Heart left ventricle (tissue), 16 donors: ENCODE measurements around the gene CD2BP2. TPM values are rescaled to one million over a fixed set of nuclear protein-coding genes. Genes with fewer than 3 reads are reported as not detected.

Source experiments
- ATAC-seq, 4 donors: fragments of 200-7000 bp; cut with Tn5 transposase; one replicate each; pipeline ENCODE4 v1.9.1; 2020 to 2022; ENCODE audit warnings: moderate library complexity in 4 of 4, mild to moderate bottlenecking in 3 of 4, moderate number of reproducible peaks in 1 of 4
- DNase-seq, 5 donors: peaks; one replicate each; pipeline ENCODE4 v3.0.0-alpha.2; 2020
- H3K27ac ChIP-seq, 12 donors: fragments of 200-600 bp; sonication (generic) in 4 of 12; one replicate each; pipeline versions ENCODE4 v1.5.0 to v1.8.0; 2016 to 2022; ENCODE audit warnings: mild to moderate bottlenecking in 2 of 12
- H3K27me3 ChIP-seq, 9 donors: fragments of 200-600 bp; sonication (generic) in 2 of 9; one replicate each; pipeline versions ENCODE4 v1.5.1 to v1.8.0; 2016 to 2022; ENCODE audit warnings: mild to moderate bottlenecking in 3 of 9
- H3K36me3 ChIP-seq, 9 donors: fragments of 200-600 bp; sonication (generic) in 2 of 9; one replicate each; pipeline versions ENCODE4 v1.5.0 to v1.8.0; 2018 to 2022; ENCODE audit warnings: mild to moderate bottlenecking in 2 of 9
- H3K4me1 ChIP-seq, 12 donors: fragments of 200-600 bp; sonication (generic) in 4 of 12; one replicate each; pipeline versions ENCODE4 v1.5.0 to v1.8.0; 2016 to 2022; ENCODE audit warnings: mild to moderate bottlenecking in 3 of 12
- H3K4me3 ChIP-seq, 12 donors: fragments of 200-600 bp; sonication (generic) in 4 of 12; one replicate each; pipeline versions ENCODE4 v1.5.0 to v1.8.0; 2017 to 2022; ENCODE audit warnings: mild to moderate bottlenecking in 9 of 12, moderate library complexity in 4 of 12
- H3K9me3 ChIP-seq, 12 donors: fragments of 200-600 bp; sonication (generic) in 4 of 12; one replicate each; pipeline versions ENCODE4 v1.5.0 to v1.8.0; 2016 to 2022; ENCODE audit warnings: mild to moderate bottlenecking in 1 of 12
- CTCF ChIP-seq, 12 donors: fragments of 200-600 bp; sonication (generic) in 4 of 12; IDR thresholded peaks; one replicate each; pipeline versions ENCODE4 v1.5.0 to v1.8.0; 2018 to 2022; ENCODE audit warnings: antibody characterized with exemption in 12 of 12, mild to moderate bottlenecking in 5 of 12
- POLR2A ChIP-seq, 2 donors: fragments of 450-650 bp; IDR thresholded peaks; one replicate each; pipeline ENCODE4 v1.6.1; 2017; ENCODE audit warnings: antibody characterized with exemption in 2 of 2, mild to moderate bottlenecking in 2 of 2, moderate library complexity in 2 of 2
- whole genome bisulfite sequencing, 4 donors: extraction: QIAGEN DNeasy Blood & Tissue Kit in 2 of 4; methylation state at CpG; one replicate each; pipeline versions ENCODE4 v1.1.5 to v1.1.7; 2013 to 2018; 5-methylcytosine and 5-hydroxymethylcytosine counted together
- intact Hi-C, 10 donors: fragments of 100-400 bp; cut with DNase I; formaldehyde crosslinking; loops; one replicate each; pipeline versions ENCODE4 v1.11.1 to v1.14.2; 2022
- polyA plus RNA-seq, 2 donors: library from polyadenylated mRNA; stranded (reverse); fragments of 200-250 nt; gene quantifications; one replicate each; pipeline ENCODE4 v1.2.3, GENCODE V29; 2013
- total RNA-seq, 9 donors: library from RNA; depleted of rRNA in 2 of 9; stranded (reverse); fragments of >200 nt in 2 of 9; fragmentation: NEBNext Ultra II Directional in 3 of 9; extraction: Animal tissue kit (Norgen Biotek cat#: 25700) in 3 of 9; gene quantifications; one replicate each; pipeline versions ENCODE4 v1.1.0 to v1.2.4, GENCODE V29; 2016 to 2023
- donor health status: ischemic (EF 13 %, LVEDD 7.1; RV severe dilation, severe dysfunction).
- donor health status: healthy with polysubstance abuse.
- donor health status: DM: no; HTN: yes; CAD: no.
- donor health status: DM: no; HTN: no; CAD: no.
- donor health status: ischemic (EF 25% LVEDD 6.9; RV normal size, moderate dysfunction).
- donor health status: ischemic (EF 25% LVEDD 5.7; RV mildly dilated, moderate dysfunction).
- donor health status: healthy.
- donor health status: DM: yes; HTN: yes; CAD: no.
- donor health status: ischemic (EF 35%, LVEDD 5.7; RV mildly dilated, moderate dysfunction).
- donor health status: nonischemic (EF 11% LVEDD 7.7; RV severe dilation, severe dysfunction).
- donor health status: DM: yes; HTN: yes; CAD: no.
- donor health status: PGD.
- donor health status: ischemic (EF 29% LVEDD 5.4; RV normal size, mild dysfunction).
- donor health status: nonischemic (EF 23%, LVEDD 6.1; RV moderate dilation, normal function).

Gene CD2BP2
- total and polyA plus RNA-seq, 11 donors: 21.5 to 54.5 (median 39.8) TPM

DNA sequence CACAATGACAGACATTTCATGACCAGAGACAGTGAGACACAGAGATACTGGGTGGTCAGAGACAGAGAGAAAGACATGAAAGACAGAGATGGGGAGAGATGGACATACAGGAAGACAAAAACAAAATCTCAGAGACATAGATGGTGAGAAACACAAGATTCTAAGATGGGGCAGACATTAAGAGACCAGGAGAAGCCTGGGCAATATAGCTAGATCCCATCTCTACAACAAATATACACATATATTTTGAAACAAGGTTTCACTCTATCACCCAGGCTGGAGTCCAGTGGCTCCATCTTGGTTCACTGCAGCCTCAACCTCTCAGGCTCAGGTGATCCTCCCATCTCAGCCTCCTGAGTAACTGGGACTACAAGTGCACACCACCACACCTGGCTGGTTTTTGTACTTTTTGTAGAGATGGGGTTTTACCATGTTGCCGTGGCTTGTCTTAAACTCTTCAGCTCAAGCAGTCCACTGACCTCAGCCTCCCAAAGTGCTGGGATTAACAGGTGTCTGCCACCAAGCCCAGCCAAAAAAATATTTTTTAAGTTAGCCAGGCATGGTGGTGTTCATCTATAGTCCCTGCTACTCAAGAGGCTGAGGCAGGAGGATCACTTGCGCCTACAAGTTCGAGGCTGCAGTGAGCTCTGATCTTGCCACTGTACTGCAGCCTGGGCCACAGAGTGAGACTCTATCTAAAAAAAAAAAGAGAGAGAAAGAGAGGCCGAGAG is 25.1 kb upstream of the CD2BP2 start:
- H3K9me3 ChIP-seq: no peaks in the 10 kb centered on the region
- H3K4me3 ChIP-seq: no peak overlapping the region
- WGBS, 4 donors: 90 to 95% (median 92%) methylated on average over 4 of the region's 4 CpGs
- ATAC-seq (no peak), DNase-seq (no peak)
- no peak for TF ChIP-seq CTCF (IDR thresholded peaks at IDR 0.05)
- TF ChIP-seq POLR2A (IDR thresholded peaks at IDR 0.05): no peak
- intact Hi-C loops: no loop called here
- no peaks in the 10 kb centered on the region for H3K27me3 ChIP-seq
- H3K27ac ChIP-seq: no peak overlapping the region
- peaks cover 0 to 45% (median 15%) of the 10 kb centered on the region in 12 donors for H3K4me1 ChIP-seq
- no peaks in the 10 kb centered on the region for H3K36me3 ChIP-seq

DNA sequence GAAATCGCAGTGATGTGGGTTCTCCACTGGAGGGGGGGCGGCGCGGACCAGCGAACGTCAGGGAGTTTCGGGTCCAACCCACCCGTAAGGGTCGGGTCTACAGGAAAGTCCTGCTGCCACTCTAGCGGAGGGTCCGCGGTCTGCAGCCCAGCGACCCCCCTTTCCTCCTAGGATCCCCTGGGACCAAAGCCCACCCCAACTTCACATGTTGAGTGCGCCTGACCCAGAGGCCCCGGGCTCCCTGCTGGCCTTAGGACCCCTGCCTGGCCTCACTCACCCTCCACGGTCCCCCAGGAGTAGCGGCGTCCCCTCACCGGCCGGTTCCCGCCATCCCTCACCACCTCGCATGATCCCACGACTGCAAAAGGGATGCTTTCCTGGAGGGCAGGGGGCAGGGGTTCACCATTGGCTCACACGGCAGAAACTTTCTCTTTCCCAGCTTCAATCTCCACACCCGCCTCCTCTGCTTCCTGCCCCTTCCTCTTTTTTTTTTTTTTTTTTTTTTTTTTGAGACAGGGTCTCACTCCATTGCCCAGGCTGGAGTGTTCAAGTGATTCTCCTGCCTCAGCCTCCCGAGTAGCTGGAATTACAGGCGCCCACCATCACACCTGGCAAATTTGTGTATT is 24.2 kb upstream of the CD2BP2 start:
- 28 to 64% (median 48%) methylated on average over 14 to 27 of the region's 27 CpGs for WGBS, 4 donors

GRCh38 chr16:30378236-30379157 is 23.4 kb upstream of the CD2BP2 start:
- Histone ChIP-seq H3K4me3 (peak overlapping the region; percentile 63 to 82 (median 70)), H3K36me3 (no peaks in the 10 kb centered on the region), H3K4me1 (peaks cover 0 to 44% (median 15%) of the 10 kb centered on the region in 12 donors), H3K27me3 (no peaks in the 10 kb centered on the region), H3K9me3 (no peaks in the 10 kb centered on the region), H3K27ac (peak overlapping the region; percentile 97 to 100 (median 99))
- peak; percentile 99 to 100 (median 99) for DNase-seq
- ATAC-seq: peak; percentile 96 to 98 (median 98)
- WGBS, 4 donors: 0 to 1% (median 1%) methylated on average over 46 to 67 of the region's 67 CpGs
- TF ChIP-seq POLR2A (IDR thresholded peaks at IDR 0.05) (peak in 1 of 2 donors; percentile 86), CTCF (IDR thresholded peaks at IDR 0.05) (peak in 5 of 12 donors; percentile 6 to 39 (median 25))
- intact Hi-C loops: loop anchor here in 4 of 10 donors (1.0 to 2.0 kb wide), 3 partner anchors 16 to 28 kb away; partner anchors contain the start of genes ZNF48 (in 3 of the 4) and ZNF771 (in 1 of the 4)

More for the DNA sequence above, 24.2 kb upstream of the CD2BP2 start:
- peak overlapping the region; percentile 71 to 100 (median 99) for H3K27ac ChIP-seq
- no peak for TF ChIP-seq CTCF (IDR thresholded peaks at IDR 0.05)
- no peaks in the 10 kb centered on the region for H3K36me3 ChIP-seq
- peak overlapping the region; percentile 63 to 82 (median 70) for H3K4me3 ChIP-seq
- intact Hi-C loops: loop anchor here in 3 of 10 donors (2.0 kb wide), 2 partner anchors 16 to 28 kb away; partner anchors contain the start of genes ZNF48 (in 2 of the 3) and ZNF771 (in 1 of the 3)
- no peaks in the 10 kb centered on the region for H3K27me3 ChIP-seq
- H3K9me3 ChIP-seq: no peaks in the 10 kb centered on the region
- ATAC-seq (no peak), DNase-seq (no peak)
- peaks cover 0 to 45% (median 15%) of the 10 kb centered on the region in 12 donors for H3K4me1 ChIP-seq
